K562 (cell line): Measurements from ENCODE around the gene VWA8. TPM values are rescaled to one million over a fixed set of nuclear protein-coding genes. Genes with fewer than 3 reads are reported as not detected.

Experiments used
- FOXM1 ChIP-seq, 2 experiments: fragments of 450-650 bp in 1 of 2; sonication (generic) in 1 of 2; formaldehyde crosslinking in 1 of 2; IDR thresholded peaks; 2 replicates each; pipeline versions ENCODE4 v1.6.1 to v1.9.0; 2017 to 2022; ENCODE audit warnings: low read depth in 2 of 2, mild to moderate bottlenecking in 2 of 2, missing genetic modification reagents in 1 of 2, moderate library complexity in 1 of 2
- KAT2B ChIP-seq: IDR thresholded peaks from one replicate; pipeline ENCODE4 v1.6.1; 2012; ENCODE audit warnings: low read depth, mild to moderate bottlenecking, control low read depth, inconsistent platforms, low read length, moderate library complexity
- KLF1 ChIP-seq: fragments of 450-650 bp; IDR thresholded peaks from 2 replicates; pipeline ENCODE4 v1.6.1; 2016; ENCODE audit warnings: missing genetic modification characterization, missing compliant biosample characterization
- PHB ChIP-seq: fragments of 250-450 bp; sonication (Bioruptor Pico); IDR thresholded peaks from 2 replicates; pipeline ENCODE4 v1.5.0; 2021
- PTBP1 ChIP-seq: fragments of 200-400 bp; formaldehyde crosslinking; IDR thresholded peaks from 2 replicates; pipeline ENCODE4 v1.6.1; 2017; ENCODE audit warnings: low read depth, low read length
- polyA plus RNA-seq, 8 experiments: library from polyadenylated mRNA; depleted of rRNA in 4 of 8; stranded (reverse) in 5 of 8; unstranded in 3 of 8; fragments of >200 nt; fragmentation: Nextera tagmentation in 2 of 8; fragmentation: Illumina TruSeq in 1 of 8; extraction: Ambion mirVana in 2 of 8; extraction: Trizol in 1 of 8; gene quantifications; 2 replicates each; pipeline versions ENCODE4 v1.2.1 to v1.2.3, GENCODE V29; 2011 to 2014; ENCODE audit warnings: inconsistent platforms in 1 of 8, missing spikeins in 1 of 8
- total RNA-seq, 7 experiments: library from RNA; depleted of rRNA in 6 of 7; stranded (reverse); fragments of >200 nt in 6 of 7; fragmentation: Illumina TruSeq in 2 of 7; extraction: Trizol in 2 of 7; gene quantifications; 2 replicates each; pipeline versions ENCODE4 v1.2.1 to v1.2.3, GENCODE V29; 2011 to 2021; ENCODE audit warnings: low replicate concordance in 1 of 7
- TF ChIP-seq, protein P1 (sequence below): fragments of 200-600 bp; sonication (generic); IDR thresholded peaks from one replicate; pipeline ENCODE4 v1.6.1; 2012; ENCODE audit warnings: mild to moderate bottlenecking, low read depth, low read length, inconsistent platforms
- TF ChIP-seq, protein P2 (sequence below), 2 experiments: fragments of 450-650 bp; IDR thresholded peaks; 2 replicates each; pipeline ENCODE4 v1.6.1; 2016
- TF ChIP-seq, protein P3 (sequence below): fragments of 250-450 bp; sonication (Bioruptor Pico); IDR thresholded peaks from 2 replicates; pipeline ENCODE4 v1.5.0; 2021
- TF ChIP-seq, protein P4 (sequence below): fragments of 250-450 bp; sonication (Bioruptor Pico); IDR thresholded peaks from 2 replicates; pipeline ENCODE4 v1.9.0; 2021; ENCODE audit warnings: mild to moderate bottlenecking, inconsistent platforms

VWA8 gene
- total and polyA plus RNA-seq, 9 of the 15 experiments (the other 6 are each of a cell fraction or from before 2014, with no cell fraction given), result 2.1 to 18.5 (median 13.3) TPM

DNA sequence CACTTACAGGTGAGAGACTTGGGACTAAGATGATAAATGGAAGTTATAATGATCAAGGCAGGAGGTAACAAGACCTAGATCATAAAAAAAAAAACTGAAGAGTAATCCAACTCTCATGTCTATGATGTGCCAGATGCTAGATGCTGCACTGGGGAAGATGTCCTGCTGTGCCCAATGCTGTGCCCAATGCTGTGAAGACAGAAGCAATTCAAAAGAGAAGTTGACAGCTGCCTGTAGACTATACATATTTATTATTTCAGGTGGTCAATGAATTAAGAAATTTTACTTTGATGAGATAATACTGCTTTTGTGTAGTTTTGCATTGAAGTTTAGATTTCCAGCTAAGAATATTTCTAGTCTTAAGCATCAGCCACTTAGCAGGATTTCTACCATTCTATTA, 21.5 kb downstream of the VWA8 start (continued):
- TF ChIP-seq, protein P1, sequence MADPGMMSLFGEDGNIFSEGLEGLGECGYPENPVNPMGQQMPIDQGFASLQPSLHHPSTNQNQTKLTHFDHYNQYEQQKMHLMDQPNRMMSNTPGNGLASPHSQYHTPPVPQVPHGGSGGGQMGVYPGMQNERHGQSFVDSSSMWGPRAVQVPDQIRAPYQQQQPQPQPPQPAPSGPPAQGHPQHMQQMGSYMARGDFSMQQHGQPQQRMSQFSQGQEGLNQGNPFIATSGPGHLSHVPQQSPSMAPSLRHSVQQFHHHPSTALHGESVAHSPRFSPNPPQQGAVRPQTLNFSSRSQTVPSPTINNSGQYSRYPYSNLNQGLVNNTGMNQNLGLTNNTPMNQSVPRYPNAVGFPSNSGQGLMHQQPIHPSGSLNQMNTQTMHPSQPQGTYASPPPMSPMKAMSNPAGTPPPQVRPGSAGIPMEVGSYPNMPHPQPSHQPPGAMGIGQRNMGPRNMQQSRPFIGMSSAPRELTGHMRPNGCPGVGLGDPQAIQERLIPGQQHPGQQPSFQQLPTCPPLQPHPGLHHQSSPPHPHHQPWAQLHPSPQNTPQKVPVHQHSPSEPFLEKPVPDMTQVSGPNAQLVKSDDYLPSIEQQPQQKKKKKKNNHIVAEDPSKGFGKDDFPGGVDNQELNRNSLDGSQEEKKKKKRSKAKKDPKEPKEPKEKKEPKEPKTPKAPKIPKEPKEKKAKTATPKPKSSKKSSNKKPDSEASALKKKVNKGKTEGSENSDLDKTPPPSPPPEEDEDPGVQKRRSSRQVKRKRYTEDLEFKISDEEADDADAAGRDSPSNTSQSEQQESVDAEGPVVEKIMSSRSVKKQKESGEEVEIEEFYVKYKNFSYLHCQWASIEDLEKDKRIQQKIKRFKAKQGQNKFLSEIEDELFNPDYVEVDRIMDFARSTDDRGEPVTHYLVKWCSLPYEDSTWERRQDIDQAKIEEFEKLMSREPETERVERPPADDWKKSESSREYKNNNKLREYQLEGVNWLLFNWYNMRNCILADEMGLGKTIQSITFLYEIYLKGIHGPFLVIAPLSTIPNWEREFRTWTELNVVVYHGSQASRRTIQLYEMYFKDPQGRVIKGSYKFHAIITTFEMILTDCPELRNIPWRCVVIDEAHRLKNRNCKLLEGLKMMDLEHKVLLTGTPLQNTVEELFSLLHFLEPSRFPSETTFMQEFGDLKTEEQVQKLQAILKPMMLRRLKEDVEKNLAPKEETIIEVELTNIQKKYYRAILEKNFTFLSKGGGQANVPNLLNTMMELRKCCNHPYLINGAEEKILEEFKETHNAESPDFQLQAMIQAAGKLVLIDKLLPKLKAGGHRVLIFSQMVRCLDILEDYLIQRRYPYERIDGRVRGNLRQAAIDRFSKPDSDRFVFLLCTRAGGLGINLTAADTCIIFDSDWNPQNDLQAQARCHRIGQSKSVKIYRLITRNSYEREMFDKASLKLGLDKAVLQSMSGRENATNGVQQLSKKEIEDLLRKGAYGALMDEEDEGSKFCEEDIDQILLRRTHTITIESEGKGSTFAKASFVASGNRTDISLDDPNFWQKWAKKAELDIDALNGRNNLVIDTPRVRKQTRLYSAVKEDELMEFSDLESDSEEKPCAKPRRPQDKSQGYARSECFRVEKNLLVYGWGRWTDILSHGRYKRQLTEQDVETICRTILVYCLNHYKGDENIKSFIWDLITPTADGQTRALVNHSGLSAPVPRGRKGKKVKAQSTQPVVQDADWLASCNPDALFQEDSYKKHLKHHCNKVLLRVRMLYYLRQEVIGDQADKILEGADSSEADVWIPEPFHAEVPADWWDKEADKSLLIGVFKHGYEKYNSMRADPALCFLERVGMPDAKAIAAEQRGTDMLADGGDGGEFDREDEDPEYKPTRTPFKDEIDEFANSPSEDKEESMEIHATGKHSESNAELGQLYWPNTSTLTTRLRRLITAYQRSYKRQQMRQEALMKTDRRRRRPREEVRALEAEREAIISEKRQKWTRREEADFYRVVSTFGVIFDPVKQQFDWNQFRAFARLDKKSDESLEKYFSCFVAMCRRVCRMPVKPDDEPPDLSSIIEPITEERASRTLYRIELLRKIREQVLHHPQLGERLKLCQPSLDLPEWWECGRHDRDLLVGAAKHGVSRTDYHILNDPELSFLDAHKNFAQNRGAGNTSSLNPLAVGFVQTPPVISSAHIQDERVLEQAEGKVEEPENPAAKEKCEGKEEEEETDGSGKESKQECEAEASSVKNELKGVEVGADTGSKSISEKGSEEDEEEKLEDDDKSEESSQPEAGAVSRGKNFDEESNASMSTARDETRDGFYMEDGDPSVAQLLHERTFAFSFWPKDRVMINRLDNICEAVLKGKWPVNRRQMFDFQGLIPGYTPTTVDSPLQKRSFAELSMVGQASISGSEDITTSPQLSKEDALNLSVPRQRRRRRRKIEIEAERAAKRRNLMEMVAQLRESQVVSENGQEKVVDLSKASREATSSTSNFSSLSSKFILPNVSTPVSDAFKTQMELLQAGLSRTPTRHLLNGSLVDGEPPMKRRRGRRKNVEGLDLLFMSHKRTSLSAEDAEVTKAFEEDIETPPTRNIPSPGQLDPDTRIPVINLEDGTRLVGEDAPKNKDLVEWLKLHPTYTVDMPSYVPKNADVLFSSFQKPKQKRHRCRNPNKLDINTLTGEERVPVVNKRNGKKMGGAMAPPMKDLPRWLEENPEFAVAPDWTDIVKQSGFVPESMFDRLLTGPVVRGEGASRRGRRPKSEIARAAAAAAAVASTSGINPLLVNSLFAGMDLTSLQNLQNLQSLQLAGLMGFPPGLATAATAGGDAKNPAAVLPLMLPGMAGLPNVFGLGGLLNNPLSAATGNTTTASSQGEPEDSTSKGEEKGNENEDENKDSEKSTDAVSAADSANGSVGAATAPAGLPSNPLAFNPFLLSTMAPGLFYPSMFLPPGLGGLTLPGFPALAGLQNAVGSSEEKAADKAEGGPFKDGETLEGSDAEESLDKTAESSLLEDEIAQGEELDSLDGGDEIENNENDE, result no peak
- TF ChIP-seq, protein P2, sequence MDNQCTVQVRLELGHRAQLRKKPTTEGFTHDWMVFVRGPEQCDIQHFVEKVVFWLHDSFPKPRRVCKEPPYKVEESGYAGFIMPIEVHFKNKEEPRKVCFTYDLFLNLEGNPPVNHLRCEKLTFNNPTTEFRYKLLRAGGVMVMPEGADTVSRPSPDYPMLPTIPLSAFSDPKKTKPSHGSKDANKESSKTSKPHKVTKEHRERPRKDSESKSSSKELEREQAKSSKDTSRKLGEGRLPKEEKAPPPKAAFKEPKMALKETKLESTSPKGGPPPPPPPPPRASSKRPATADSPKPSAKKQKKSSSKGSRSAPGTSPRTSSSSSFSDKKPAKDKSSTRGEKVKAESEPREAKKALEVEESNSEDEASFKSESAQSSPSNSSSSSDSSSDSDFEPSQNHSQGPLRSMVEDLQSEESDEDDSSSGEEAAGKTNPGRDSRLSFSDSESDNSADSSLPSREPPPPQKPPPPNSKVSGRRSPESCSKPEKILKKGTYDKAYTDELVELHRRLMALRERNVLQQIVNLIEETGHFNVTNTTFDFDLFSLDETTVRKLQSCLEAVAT (IDR thresholded peaks at IDR 0.05), result no peak
- TF ChIP-seq FOXM1 (IDR thresholded peaks at IDR 0.05; ENCODE audit: low read depth) (no peak), FOXM1 (CRISPR knock-in tag; IDR thresholded peaks at IDR 0.05; ENCODE audit: low read depth) (no peak), PTBP1 (no peak), PHB (no peak), KAT2B (no peak), KLF1 (tag) (no peak)
- TF ChIP-seq, protein P3, sequence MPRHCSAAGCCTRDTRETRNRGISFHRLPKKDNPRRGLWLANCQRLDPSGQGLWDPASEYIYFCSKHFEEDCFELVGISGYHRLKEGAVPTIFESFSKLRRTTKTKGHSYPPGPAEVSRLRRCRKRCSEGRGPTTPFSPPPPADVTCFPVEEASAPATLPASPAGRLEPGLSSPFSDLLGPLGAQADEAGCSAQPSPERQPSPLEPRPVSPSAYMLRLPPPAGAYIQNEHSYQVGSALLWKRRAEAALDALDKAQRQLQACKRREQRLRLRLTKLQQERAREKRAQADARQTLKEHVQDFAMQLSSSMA (CRISPR knock-in tag), result no peak
- TF ChIP-seq, protein P4, sequence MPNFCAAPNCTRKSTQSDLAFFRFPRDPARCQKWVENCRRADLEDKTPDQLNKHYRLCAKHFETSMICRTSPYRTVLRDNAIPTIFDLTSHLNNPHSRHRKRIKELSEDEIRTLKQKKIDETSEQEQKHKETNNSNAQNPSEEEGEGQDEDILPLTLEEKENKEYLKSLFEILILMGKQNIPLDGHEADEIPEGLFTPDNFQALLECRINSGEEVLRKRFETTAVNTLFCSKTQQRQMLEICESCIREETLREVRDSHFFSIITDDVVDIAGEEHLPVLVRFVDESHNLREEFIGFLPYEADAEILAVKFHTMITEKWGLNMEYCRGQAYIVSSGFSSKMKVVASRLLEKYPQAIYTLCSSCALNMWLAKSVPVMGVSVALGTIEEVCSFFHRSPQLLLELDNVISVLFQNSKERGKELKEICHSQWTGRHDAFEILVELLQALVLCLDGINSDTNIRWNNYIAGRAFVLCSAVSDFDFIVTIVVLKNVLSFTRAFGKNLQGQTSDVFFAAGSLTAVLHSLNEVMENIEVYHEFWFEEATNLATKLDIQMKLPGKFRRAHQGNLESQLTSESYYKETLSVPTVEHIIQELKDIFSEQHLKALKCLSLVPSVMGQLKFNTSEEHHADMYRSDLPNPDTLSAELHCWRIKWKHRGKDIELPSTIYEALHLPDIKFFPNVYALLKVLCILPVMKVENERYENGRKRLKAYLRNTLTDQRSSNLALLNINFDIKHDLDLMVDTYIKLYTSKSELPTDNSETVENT (CRISPR knock-in tag), result no peak
